ENCODE results near the gene GABRG1. TPM values are rescaled to one million over a fixed set of nuclear protein-coding genes. Genes with fewer than 3 reads are reported as not detected.

GABRG1 gene
- total and polyA plus RNA-seq, 2 of the 8 experiments (the other 6 are each of a cell fraction or from before 2014, with no cell fraction given) = 0.11 to 0.43 TPM

- TF ChIP-seq BRCA1 (IDR thresholded peaks at IDR 0.05; ENCODE audit: low read depth, low read length) = no peak
- TF ChIP-seq BCL11A (IDR thresholded peaks at IDR 0.05; ENCODE audit: low read depth in 2 of 2, low read length in 2 of 2) = no peak
- no peak for TF ChIP-seq POLR2A (IDR thresholded peaks at IDR 0.05; ENCODE audit: control extremely low read depth in 1 of 2, low read depth in 2 of 2, low read length in 2 of 2)
- TF ChIP-seq CHD7 (IDR thresholded peaks at IDR 0.05; ENCODE audit: insufficient replicate concordance, low read length) = no peak
- TF ChIP-seq JUND (IDR thresholded peaks at IDR 0.05; ENCODE audit: low read length) = no peak
- no peak for TF ChIP-seq SIN3A (conservative IDR thresholded peaks at IDR 0.05 in 1 of 2, IDR thresholded peaks at IDR 0.05 in 1 of 2; ENCODE audit: low read depth in 1 of 2, low read length in 2 of 2)
Measured at GRCh38 chr4:46016306-46016705, 107.5 kb downstream of the GABRG1 start (continued).
